Measurements from ENCODE around the gene WBP2. TPM values are rescaled to one million over a fixed set of nuclear protein-coding genes. Genes with fewer than 3 reads are reported as not detected.

WBP2 gene
- total and polyA plus RNA-seq, 2 of the 8 experiments (the other 6 are each of a cell fraction or from before 2014, with no cell fraction given) = 48.2 to 71.2 TPM

GRCh38 chr17:75803883-75804282 is 51.3 kb downstream of the WBP2 start:
- FAIRE-seq = no peak
- H4K5ac ChIP-seq (ENCODE audit: insufficient read length, low read depth, low read length) = no peak overlapping the region
- H3K79me2 ChIP-seq (ENCODE audit: control insufficient read depth in 1 of 2, insufficient read depth in 2 of 2, low read length in 2 of 2) = peaks cover 0 to 19% of the 10 kb centered on the region in 2 experiments; a peak in 2 of 4 replicates
- TF ChIP-seq CEBPB (IDR thresholded peaks at IDR 0.05; ENCODE audit: low read depth, low read length) = no peak

More at GRCh38 chr17:75803883-75804282, 51.3 kb downstream of the WBP2 start:
- Histone ChIP-seq H4K8ac (ENCODE audit: extremely low read depth, insufficient read depth, low read length) (no peak overlapping the region), H2BK5ac (ENCODE audit: low read depth, low read length) (no peak overlapping the region), H3K9ac (replicated peaks in 1 of 4; ENCODE audit: extremely low read depth in 1 of 4, low read depth in 3 of 4, low read length in 3 of 4) (no peak overlapping the region), H2BK20ac (ENCODE audit: low read length) (no peak overlapping the region), H3K18ac (ENCODE audit: extremely low read depth, low read length) (no peak overlapping the region), H3K27me3 (replicated peaks in 1 of 4; ENCODE audit: control insufficient read depth in 3 of 4, extremely low read depth in 1 of 4, insufficient read depth in 3 of 4, low read length in 3 of 4) (no peaks in the 10 kb centered on the region), H2BK12ac (ENCODE audit: low read depth, low read length) (no peak overlapping the region), H4K20me1 (replicated peaks in 1 of 2; ENCODE audit: control insufficient read depth in 1 of 2, insufficient read depth in 2 of 2, low read length in 2 of 2) (peaks cover 0 to 9% of the 10 kb centered on the region in 2 experiments), H3K79me1 (ENCODE audit: low read depth, low read length) (peaks cover 4% of the 10 kb centered on the region; the same call in 1 of the 2 replicates), H3K23me2 (ENCODE audit: low read depth, low read length) (no peaks in the 10 kb centered on the region), H3K4ac (replicated peaks; ENCODE audit: insufficient read length, low read depth, low read length) (no peak overlapping the region), H2AK5ac (ENCODE audit: low read depth, low read length) (no peak overlapping the region), H3K56ac (replicated peaks; ENCODE audit: insufficient read length, low read depth, low read length) (no peak overlapping the region), H3K23ac (ENCODE audit: insufficient read length) (no peak overlapping the region), H3K27ac (ENCODE audit: low read depth, low read length) (no peak overlapping the region), H2AFZ (ENCODE audit: low read length) (no peak overlapping the region), H3K36me3 (ENCODE audit: control insufficient read depth in 2 of 4, insufficient read depth in 4 of 4, low read length in 3 of 4) (peaks cover 0 to 5% (median 4%) of the 10 kb centered on the region in 4 experiments; a peak in 3 of 8 replicates), H3K9me3 (ENCODE audit: insufficient read depth in 2 of 2, low read depth in 1 of 2, low read length in 1 of 2) (no peaks in the 10 kb centered on the region), H3K4me1 (replicated peaks in 1 of 4; ENCODE audit: control insufficient read depth in 3 of 4, insufficient read depth in 4 of 4, low read length in 3 of 4) (no peaks in the 10 kb centered on the region), H4K91ac (replicated peaks; ENCODE audit: insufficient read length, low read length) (no peak overlapping the region), H3K4me2 (ENCODE audit: insufficient read depth in 1 of 2, low read depth in 2 of 2, low read length in 2 of 2) (no peak overlapping the region), H3K14ac (ENCODE audit: insufficient read length) (no peak overlapping the region), H2BK15ac (ENCODE audit: low read length) (no peak overlapping the region), H2BK120ac (replicated peaks; ENCODE audit: low read depth, low read length) (no peak overlapping the region), H3K4me3 (ENCODE audit: extremely low read depth in 1 of 4, insufficient read depth in 2 of 4, low read depth in 3 of 4, low read length in 4 of 4) (no peak overlapping the region)
- ChIA-PET POLR2A (ENCODE audit: partially characterized antibody) (interaction anchor here (0.7 to 5.1 kb wide), 6 partner anchors 9 to 120 kb away, joined by 3 to 34 read pairs (median 4); partner anchors contain the start of gene UNK), CTCF (ENCODE audit: partially characterized antibody) (interaction anchor here (1.1 to 2.7 kb wide), 9 partner anchors 9 to 170 kb away, joined by 3 to 7 read pairs (median 4); partner anchors contain the start of gene SMIM5)
- 94% methylated on average over 1 of the region's 1 CpG; no CpG with 5 or more reads in 1 of the 2 experiments for WGBS, 2 experiments (ENCODE audit: extremely low coverage in 1 of 2, insufficient coverage in 1 of 2, insufficient read length in 1 of 2, insufficient replicate concordance in 2 of 2, low coverage in 1 of 2, low lambda C conversion rate in 2 of 2, missing lambda C conversion rate in 1 of 2)
- DNase-seq (ENCODE audit: low read depth in 1 of 2, low spot score in 2 of 2) = no peak
